H9 (cell line): ENCODE results near the gene ATP6V0A4. TPM values are rescaled to one million over a fixed set of nuclear protein-coding genes. Genes with fewer than 3 reads are reported as not detected.

Experiments
- DNase-seq: peaks from one replicate; pipeline ENCODE4 v3.0.0-alpha.2; 2017
- H2AFZ ChIP-seq: one replicate; pipeline ENCODE4 v1.6.1; 2013; ENCODE audit warnings: mild to moderate bottlenecking, low read length, control low read depth, moderate library complexity
- H2AK5ac ChIP-seq: 2 replicates; pipeline ENCODE4 v1.6.1; 2013; ENCODE audit warnings: low read length, control low read depth, mixed read lengths; ENCODE audit not compliant: insufficient read length
- H2BK120ac ChIP-seq: one replicate; pipeline ENCODE4 v1.6.1; 2013; ENCODE audit warnings: low read depth, mild to moderate bottlenecking, low read length, control low read depth, inconsistent platforms; ENCODE audit not compliant: poor library complexity, severe bottlenecking
- H2BK12ac ChIP-seq: 2 replicates; pipeline ENCODE4 v1.6.1; 2013; ENCODE audit warnings: low read length, control low read depth, mixed read lengths, low read depth; ENCODE audit not compliant: insufficient read length
- H2BK15ac ChIP-seq: 2 replicates; pipeline ENCODE4 v1.6.1; 2013; ENCODE audit warnings: low read depth, low read length, control low read depth
- H2BK20ac ChIP-seq: one replicate; pipeline ENCODE4 v1.6.1; 2013; ENCODE audit warnings: low read depth, mild to moderate bottlenecking, low read length, control low read depth, inconsistent platforms; ENCODE audit not compliant: poor library complexity, severe bottlenecking
- H2BK5ac ChIP-seq: 2 replicates; pipeline ENCODE4 v1.6.1; 2013; ENCODE audit warnings: low read length, control low read depth, mixed read lengths; ENCODE audit not compliant: insufficient read length
- H3K14ac ChIP-seq: 2 replicates; pipeline ENCODE4 v1.6.1; 2013; ENCODE audit warnings: low read length, control low read depth; ENCODE audit not compliant: insufficient read depth
- H3K18ac ChIP-seq: 2 replicates; pipeline ENCODE4 v1.6.1; 2013; ENCODE audit warnings: low read depth, mild to moderate bottlenecking, mixed read lengths, low read length, control low read depth; ENCODE audit not compliant: insufficient read length
- H3K23ac ChIP-seq: 2 replicates; pipeline ENCODE4 v1.6.1; 2013; ENCODE audit warnings: low read length, control low read depth, mixed read lengths, low read depth; ENCODE audit not compliant: insufficient read length
- H3K23me2 ChIP-seq: 2 replicates; pipeline ENCODE4 v1.6.1; 2013; ENCODE audit warnings: low read depth, mild to moderate bottlenecking, mixed read lengths, low read length, control low read depth; ENCODE audit not compliant: insufficient read length, poor library complexity, severe bottlenecking
- H3K27ac ChIP-seq: 2 replicates; pipeline ENCODE4 v1.5.1; 2013; ENCODE audit warnings: low read length, control low read depth, mixed read lengths, low read depth; ENCODE audit not compliant: insufficient read length
- H3K27me3 ChIP-seq: 2 replicates; pipeline ENCODE4 v1.6.1; 2013; ENCODE audit warnings: low read length, control low read depth, inconsistent platforms; ENCODE audit not compliant: insufficient read depth
- H3K4ac ChIP-seq: 2 replicates; pipeline ENCODE4 v1.6.1; 2013; ENCODE audit warnings: low read depth, mild to moderate bottlenecking, control low read depth, inconsistent platforms, low read length, moderate library complexity
- H3K4me1 ChIP-seq: 2 replicates; pipeline ENCODE4 v1.6.1; 2013; ENCODE audit warnings: low read length, control low read depth, inconsistent platforms; ENCODE audit not compliant: insufficient read depth
- H3K4me2 ChIP-seq: 2 replicates; pipeline ENCODE4 v1.6.1; 2013; ENCODE audit warnings: low read length, control low read depth, mixed read lengths; ENCODE audit not compliant: insufficient read length, insufficient read depth
- H3K56ac ChIP-seq: 2 replicates; pipeline ENCODE4 v1.6.1; 2013; ENCODE audit warnings: low read depth, mild to moderate bottlenecking, mixed read lengths, low read length, control low read depth; ENCODE audit not compliant: insufficient read length
- H3K79me1 ChIP-seq: 2 replicates; pipeline ENCODE4 v1.6.1; 2013; ENCODE audit warnings: low read depth, mild to moderate bottlenecking, moderate library complexity, low read length, control low read depth, inconsistent platforms; ENCODE audit not compliant: insufficient read depth, poor library complexity, severe bottlenecking
- H3K79me2 ChIP-seq: 2 replicates; pipeline ENCODE4 v1.6.1; 2013; ENCODE audit warnings: low read length, control low read depth, inconsistent platforms; ENCODE audit not compliant: insufficient read depth
- H3K9ac ChIP-seq: 2 replicates; pipeline ENCODE4 v1.6.1; 2013; ENCODE audit warnings: low read length, control low read depth, mixed read lengths; ENCODE audit not compliant: insufficient read length; ENCODE audit errors: extremely low read depth
- H3K9me3 ChIP-seq: one replicate; pipeline ENCODE4 v1.6.1; 2013; ENCODE audit warnings: low read depth, low read length, inconsistent platforms; ENCODE audit not compliant: control insufficient read depth
- H3T11ph ChIP-seq: one replicate; pipeline ENCODE4 v1.6.1; 2013; ENCODE audit warnings: mild to moderate bottlenecking, low read length, control low read depth, inconsistent platforms
- H4K20me1 ChIP-seq: one replicate; pipeline ENCODE4 v1.6.1; 2013; ENCODE audit not compliant: control insufficient read depth, insufficient read length, insufficient read depth
- H4K5ac ChIP-seq: 2 replicates; pipeline ENCODE4 v1.6.1; 2013; ENCODE audit warnings: low read depth, mild to moderate bottlenecking, mixed read lengths, low read length, control low read depth; ENCODE audit not compliant: insufficient read length
- H4K8ac ChIP-seq: replicated peaks from 2 replicates; pipeline ENCODE4 v1.6.1; 2013; ENCODE audit warnings: low read length, control low read depth, mixed read lengths, low read depth; ENCODE audit not compliant: insufficient read length
- H4K91ac ChIP-seq: 2 replicates; pipeline ENCODE4 v1.6.1; 2013; ENCODE audit warnings: low read depth, mild to moderate bottlenecking, moderate library complexity, mixed read lengths, low read length, control low read depth; ENCODE audit not compliant: insufficient read length
- H3K27ac Mint-ChIP-seq, 3 experiments: 2 replicates in 2 of 3; 3 replicates in 1 of 3; pipeline ENCODE4 v1.8.0; 2020 to 2021; ENCODE audit warnings: mixed read lengths in 3 of 3, mild to moderate bottlenecking in 1 of 3, moderate library complexity in 1 of 3
- H3K27me3 Mint-ChIP-seq: 2 replicates; pipeline ENCODE4 v1.8.0; 2021; ENCODE audit warnings: low read depth, mild to moderate bottlenecking, moderate library complexity, mixed read lengths
- H3K36me3 Mint-ChIP-seq, 3 experiments: 2 replicates in 2 of 3; 3 replicates in 1 of 3; pipeline ENCODE4 v1.8.0; 2020 to 2021; ENCODE audit warnings: low read depth in 3 of 3, mixed read lengths in 3 of 3; ENCODE audit not compliant: insufficient read depth in 1 of 3
- H3K4me1 Mint-ChIP-seq, 2 experiments: 2 replicates each; pipeline ENCODE4 v1.8.0; 2020; ENCODE audit warnings: mixed read lengths in 2 of 2
- H3K4me3 Mint-ChIP-seq, 2 experiments: 2 replicates in 1 of 2; 3 replicates in 1 of 2; pipeline ENCODE4 v1.8.0; 2020 to 2021; ENCODE audit warnings: mild to moderate bottlenecking in 2 of 2, mixed read lengths in 2 of 2, moderate library complexity in 1 of 2
- H3K9me3 Mint-ChIP-seq, 2 experiments: 2 replicates in 1 of 2; 3 replicates in 1 of 2; pipeline ENCODE4 v1.8.0; 2020; ENCODE audit warnings: mild to moderate bottlenecking in 2 of 2, mixed read lengths in 2 of 2, moderate library complexity in 1 of 2
- WGBS: extraction: QIAGEN DNeasy Blood & Tissue Kit; methylation state at CpG from one replicate; pipeline ENCODE4 v1.1.7; 2013; ENCODE audit warnings: missing lambda C conversion rate, low lambda C conversion rate, mixed read lengths; ENCODE audit not compliant: insufficient read length; ENCODE audit errors: extremely low coverage; 5-methylcytosine and 5-hydroxymethylcytosine counted together
- total RNA-seq: library from RNA; stranded (reverse); gene quantifications from 2 replicates; pipeline ENCODE4 v1.2.1, GENCODE V29; 2021
- TF ChIP-seq, protein P1 (sequence below): fragments of 200-600 bp; sonication (generic); conservative IDR thresholded peaks from 3 replicates; pipeline ENCODE4 v1.8.0; 2021; ENCODE audit warnings: antibody characterized with exemption, mild to moderate bottlenecking

The ATP6V0A4 gene
- total RNA-seq, 1 experiment from 2014 or later: 0.79 TPM

DNA sequence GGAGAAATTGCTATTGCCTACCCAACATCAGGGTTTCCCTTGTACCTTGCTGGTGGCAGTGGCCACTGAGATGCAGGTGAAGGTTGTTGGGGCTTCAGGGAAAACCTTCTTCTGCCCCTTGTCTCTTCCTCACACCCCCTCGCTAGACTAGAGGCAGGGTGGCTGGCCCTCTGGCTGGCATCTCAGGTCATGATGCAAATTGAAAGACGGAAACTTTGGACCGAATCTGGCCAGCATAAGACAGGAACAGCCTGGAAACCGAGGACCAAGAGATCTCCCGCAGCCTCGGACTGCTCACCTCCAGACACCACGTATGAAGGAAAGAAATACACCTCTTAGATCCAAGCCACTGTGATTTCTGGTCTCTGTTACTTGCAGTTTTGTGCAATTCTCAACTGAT, 99.7 kb downstream of the ATP6V0A4 start:
- DNase-seq: no peak
- H3K4me1 Mint-ChIP-seq: peaks cover 2 to 4% of the 10 kb centered on the region in 2 experiments
- H3K79me1 ChIP-seq: no peaks in the 10 kb centered on the region
- no peaks in the 10 kb centered on the region for H4K20me1 ChIP-seq
- no peak overlapping the region for H3K4me2 ChIP-seq
- H3K9me3 Mint-ChIP-seq: no peaks in the 10 kb centered on the region; a peak in 2 of 5 replicates
- no peak overlapping the region for H4K8ac ChIP-seq
- H3K36me3 Mint-ChIP-seq: no peaks in the 10 kb centered on the region
- no peak overlapping the region for H4K91ac ChIP-seq
- H3K27me3 Mint-ChIP-seq: no peaks in the 10 kb centered on the region; the same call in 1 of the 2 replicates
- no peak overlapping the region for H3K23ac ChIP-seq
- no peak overlapping the region for H2BK12ac ChIP-seq
- H4K5ac ChIP-seq: no peak overlapping the region
- H2BK5ac ChIP-seq: no peak overlapping the region
- no peaks in the 10 kb centered on the region for H3K4me1 ChIP-seq
- H2BK20ac ChIP-seq: no peak overlapping the region
- TF ChIP-seq, protein P1, sequence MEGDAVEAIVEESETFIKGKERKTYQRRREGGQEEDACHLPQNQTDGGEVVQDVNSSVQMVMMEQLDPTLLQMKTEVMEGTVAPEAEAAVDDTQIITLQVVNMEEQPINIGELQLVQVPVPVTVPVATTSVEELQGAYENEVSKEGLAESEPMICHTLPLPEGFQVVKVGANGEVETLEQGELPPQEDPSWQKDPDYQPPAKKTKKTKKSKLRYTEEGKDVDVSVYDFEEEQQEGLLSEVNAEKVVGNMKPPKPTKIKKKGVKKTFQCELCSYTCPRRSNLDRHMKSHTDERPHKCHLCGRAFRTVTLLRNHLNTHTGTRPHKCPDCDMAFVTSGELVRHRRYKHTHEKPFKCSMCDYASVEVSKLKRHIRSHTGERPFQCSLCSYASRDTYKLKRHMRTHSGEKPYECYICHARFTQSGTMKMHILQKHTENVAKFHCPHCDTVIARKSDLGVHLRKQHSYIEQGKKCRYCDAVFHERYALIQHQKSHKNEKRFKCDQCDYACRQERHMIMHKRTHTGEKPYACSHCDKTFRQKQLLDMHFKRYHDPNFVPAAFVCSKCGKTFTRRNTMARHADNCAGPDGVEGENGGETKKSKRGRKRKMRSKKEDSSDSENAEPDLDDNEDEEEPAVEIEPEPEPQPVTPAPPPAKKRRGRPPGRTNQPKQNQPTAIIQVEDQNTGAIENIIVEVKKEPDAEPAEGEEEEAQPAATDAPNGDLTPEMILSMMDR: no peak
- H3K27ac ChIP-seq: no peak overlapping the region
- WGBS: no CpG with 5 or more reads among the region's 7 CpGs
- H3K23me2 ChIP-seq: no peaks in the 10 kb centered on the region
- no peaks in the 10 kb centered on the region for H3K79me2 ChIP-seq
- no peak overlapping the region for H3K4ac ChIP-seq
- no peak overlapping the region for H2BK120ac ChIP-seq
- H3K56ac ChIP-seq: no peak overlapping the region
- no peak overlapping the region for H2AK5ac ChIP-seq
- H3K9me3 ChIP-seq: no peaks in the 10 kb centered on the region
- no peak overlapping the region for H3K14ac ChIP-seq
- no peak overlapping the region for H3K9ac ChIP-seq
- H3K4me3 Mint-ChIP-seq: no peak overlapping the region
- H2BK15ac ChIP-seq: no peak overlapping the region
- H3T11ph ChIP-seq: no peak overlapping the region
- no peak overlapping the region for H3K27ac Mint-ChIP-seq
- no peak overlapping the region for H3K18ac ChIP-seq
- H2AFZ ChIP-seq: no peak overlapping the region
- no peaks in the 10 kb centered on the region for H3K27me3 ChIP-seq
